SK-N-SH (cell line): ENCODE results near the gene MAN2A1. TPM values are rescaled to one million over a fixed set of nuclear protein-coding genes. Genes with fewer than 3 reads are reported as not detected.

Experiments used
- CTCF ChIA-PET: fragments of 300-600, 350-600 bp; formaldehyde crosslinking; extraction: SDS; loops from one replicate; lab custom pipeline; 2021; lab: Yijun Ruan, JAX
- POLR2A ChIA-PET: fragments of 350-600 bp; sonication (Branson Sonifier 250); formaldehyde crosslinking; extraction: SDS; loops from one replicate; lab custom pipeline; 2020; ENCODE audit warnings: antibody characterized with exemption, inconsistent platforms; lab: Yijun Ruan, JAX
- DNase-seq: peaks from one replicate; pipeline ENCODE4 v3.0.0; 2012
- H2AFZ ChIP-seq: fragments of 200-600 bp; sonication (generic); 2 replicates; pipeline ENCODE4 v1.8.1; 2016; ENCODE audit warnings: antibody characterized with exemption, mild to moderate bottlenecking, low read depth
- H3F3A ChIP-seq: fragments of 200-600 bp; sonication (generic); replicated peaks from 2 replicates; pipeline ENCODE3; 2016; ENCODE audit warnings: antibody characterized with exemption, mild to moderate bottlenecking; ENCODE audit not compliant: insufficient read depth
- H3K27ac ChIP-seq, 2 experiments: fragments of 200-500 bp in 1 of 2; fragments of 200-600 bp in 1 of 2; sonication (Bioruptor generic) in 1 of 2; sonication (generic), shearing (Covaris generic) in 1 of 2; 2 replicates each; pipeline versions ENCODE4 v1.5.1 to v1.6.1; 2014 to 2016; ENCODE audit warnings: low read depth in 2 of 2, inconsistent platforms in 1 of 2, low read length in 1 of 2, mild to moderate bottlenecking in 1 of 2, mixed read lengths in 1 of 2
- H3K27me3 ChIP-seq: fragments of 200-600 bp; sonication (generic), shearing (Covaris generic); 2 replicates; pipeline ENCODE4 v1.6.1; 2016; ENCODE audit warnings: mixed run types; ENCODE audit not compliant: insufficient read depth
- H3K36me3 ChIP-seq, 2 experiments: fragments of 200-500 bp in 1 of 2; fragments of 200-600 bp in 1 of 2; sonication (Bioruptor generic) in 1 of 2; sonication (generic) in 1 of 2; replicated peaks in 1 of 2; 2 replicates each; pipeline versions ENCODE3 to v1.5.1; 2014 to 2016; ENCODE audit warnings: low read length in 1 of 2, mild to moderate bottlenecking in 1 of 2; ENCODE audit not compliant: insufficient read depth in 2 of 2, control insufficient read depth in 1 of 2
- H3K4me1 ChIP-seq, 2 experiments: fragments of 200-500 bp in 1 of 2; fragments of 200-600 bp in 1 of 2; sonication (Bioruptor generic) in 1 of 2; sonication (generic), shearing (Covaris generic) in 1 of 2; 2 replicates each; pipeline versions ENCODE4 v1.5.1 to v1.6.1; 2014 to 2016; ENCODE audit warnings: low read depth in 1 of 2, low read length in 1 of 2, mixed run types in 1 of 2; ENCODE audit not compliant: insufficient read depth in 2 of 2, control insufficient read depth in 1 of 2
- H3K4me2 ChIP-seq: fragments of 200-600 bp; sonication (generic), shearing (Covaris generic); 2 replicates; pipeline ENCODE4 v1.6.1; 2017; ENCODE audit warnings: mixed run types
- H3K4me3 ChIP-seq, 2 experiments: fragments of 200-500 bp in 1 of 2; fragments of 200-600 bp in 1 of 2; sonication (Bioruptor generic) in 1 of 2; sonication (generic), shearing (Covaris generic) in 1 of 2; 2 replicates each; pipeline versions ENCODE4 v1.5.1 to v1.8.1; 2014 to 2016; ENCODE audit warnings: low read depth in 2 of 2, inconsistent platforms in 1 of 2, low read length in 1 of 2, mild to moderate bottlenecking in 1 of 2, mixed read lengths in 1 of 2, moderate library complexity in 1 of 2
- H3K79me2 ChIP-seq: fragments of 200-600 bp; sonication (generic); 2 replicates; pipeline ENCODE4 v1.8.1; 2017; ENCODE audit warnings: mild to moderate bottlenecking; ENCODE audit not compliant: insufficient read depth
- H3K9ac ChIP-seq: fragments of 200-600 bp; sonication (generic); 2 replicates; pipeline ENCODE4 v1.6.1; 2017; ENCODE audit warnings: mixed run types
- H3K9me2 ChIP-seq: fragments of 200-600 bp; sonication (generic); 2 replicates; pipeline ENCODE4 v1.6.1; 2017; ENCODE audit warnings: mixed run types
- H3K9me3 ChIP-seq: fragments of 200-600 bp; sonication (generic); 2 replicates; pipeline ENCODE4 v1.6.1; 2017; ENCODE audit warnings: mixed run types, mild to moderate bottlenecking, moderate library complexity
- H4K20me1 ChIP-seq: fragments of 200-600 bp; sonication (generic); 2 replicates; pipeline ENCODE4 v1.6.1; 2017; ENCODE audit warnings: mild to moderate bottlenecking, mixed run types; ENCODE audit not compliant: insufficient read depth
- EP300 ChIP-seq, 2 experiments: IDR thresholded peaks; 2 replicates each; pipeline versions ENCODE4 v1.4.0 to v1.6.1; 2012; ENCODE audit warnings: borderline replicate concordance in 1 of 2, low read depth in 1 of 2, low read length in 1 of 2
- EZH2phosphoT487 ChIP-seq: fragments of 200-600 bp; sonication (generic); IDR thresholded peaks from 2 replicates; pipeline ENCODE4 v1.6.1; 2017; ENCODE audit warnings: low read depth, mixed run types, mild to moderate bottlenecking, antibody characterized with exemption, moderate library complexity, borderline replicate concordance
- FOSL2 ChIP-seq: IDR thresholded peaks from 2 replicates; pipeline ENCODE4 v1.4.0; 2012; ENCODE audit warnings: low read depth, mild to moderate bottlenecking, moderate library complexity, borderline replicate concordance
- MEF2A ChIP-seq: IDR thresholded peaks from 2 replicates; pipeline ENCODE4 v1.4.0; 2012; ENCODE audit warnings: low read depth, borderline replicate concordance
- NFIC ChIP-seq: IDR thresholded peaks from 2 replicates; pipeline ENCODE4 v1.4.0; 2012; ENCODE audit warnings: borderline replicate concordance
- RAD21 ChIP-seq: IDR thresholded peaks from 2 replicates; pipeline ENCODE4 v1.6.1; 2012; ENCODE audit warnings: mild to moderate bottlenecking, low read length
- RFX5 ChIP-seq: IDR thresholded peaks from 2 replicates; pipeline ENCODE4 v1.6.1; 2012; ENCODE audit warnings: mild to moderate bottlenecking, improper control_type of control experiment, low read length
- WGBS: methylation state at CpG from one replicate; pipeline ENCODE4 v1.1.6; 2017; ENCODE audit warnings: low lambda C conversion rate; 5-methylcytosine and 5-hydroxymethylcytosine counted together
- polyA plus RNA-seq, 3 experiments: library from polyadenylated mRNA; depleted of rRNA; stranded (reverse); fragments of >200 nt; gene quantifications; 2 replicates each; pipeline ENCODE4 v1.2.3, GENCODE V29; 2012
- TF ChIP-seq, protein P1 (sequence below): IDR thresholded peaks from 2 replicates; pipeline ENCODE4; 2012
- TF ChIP-seq, protein P2 (sequence below): IDR thresholded peaks from 2 replicates; pipeline ENCODE4 v1.6.1; 2012; ENCODE audit warnings: mild to moderate bottlenecking, low read depth, low read length, moderate library complexity
- TF ChIP-seq, protein P3 (sequence below): IDR thresholded peaks from 2 replicates; pipeline ENCODE4 v1.4.0; 2012; ENCODE audit warnings: low read depth, borderline replicate concordance
- TF ChIP-seq, protein P4 (sequence below): IDR thresholded peaks from 2 replicates; pipeline ENCODE4 v1.4.0; 2012; ENCODE audit warnings: low read depth
- TF ChIP-seq, protein P5 (sequence below): fragments of 150-350 bp; IDR thresholded peaks from 2 replicates; pipeline ENCODE4 v1.6.1; 2017; ENCODE audit warnings: antibody characterized with exemption, low read length, low read depth, borderline replicate concordance
- TF ChIP-seq, protein P6 (sequence below): fragments of 200-600 bp; sonication (generic); IDR thresholded peaks from 2 replicates; pipeline ENCODE4 v1.6.1; 2017; ENCODE audit warnings: antibody characterized with exemption, mild to moderate bottlenecking, moderate library complexity

The MAN2A1 gene
- polyA plus RNA-seq, 1 of the 3 experiments (the other 2 are of a cell fraction): 19.7 TPM

DNA sequence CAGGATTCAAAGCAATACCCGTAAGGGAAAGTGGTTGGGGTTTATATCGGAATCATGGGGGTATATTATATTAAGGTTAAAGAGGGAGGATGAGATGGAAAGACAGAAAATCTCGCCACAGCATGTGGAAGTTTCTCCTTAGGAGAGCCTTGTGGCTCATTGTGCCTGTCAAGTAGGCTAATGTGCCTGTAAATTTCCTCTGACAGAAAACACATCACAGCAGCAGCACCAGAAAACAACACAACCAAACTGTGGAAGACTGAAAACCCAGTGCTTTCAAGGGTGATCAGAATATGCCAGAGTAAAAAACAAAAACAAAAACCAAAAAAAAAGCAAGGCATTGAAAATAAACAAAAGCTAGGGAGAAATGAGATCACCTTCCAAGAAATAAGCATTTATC is 11.3 kb upstream of the MAN2A1 start:
- no peak overlapping the region for H3K4me2 ChIP-seq
- CTCF ChIA-PET: interaction anchor here (1.2 kb wide), 1 partner anchor 11 kb away, joined by 5 read pairs; the partner anchor contains the start of gene MAN2A1
- TF ChIP-seq RAD21 (no peak), FOSL2 (no peak), NFIC (no peak), MEF2A (no peak), EP300 (IDR thresholded peaks at IDR 0.05; ENCODE audit: borderline replicate concordance in 1 of 2, low read depth in 1 of 2, low read length in 1 of 2) (no peak), EZH2phosphoT487 (no peak), RFX5 (no peak)
- TF ChIP-seq, protein P1, sequence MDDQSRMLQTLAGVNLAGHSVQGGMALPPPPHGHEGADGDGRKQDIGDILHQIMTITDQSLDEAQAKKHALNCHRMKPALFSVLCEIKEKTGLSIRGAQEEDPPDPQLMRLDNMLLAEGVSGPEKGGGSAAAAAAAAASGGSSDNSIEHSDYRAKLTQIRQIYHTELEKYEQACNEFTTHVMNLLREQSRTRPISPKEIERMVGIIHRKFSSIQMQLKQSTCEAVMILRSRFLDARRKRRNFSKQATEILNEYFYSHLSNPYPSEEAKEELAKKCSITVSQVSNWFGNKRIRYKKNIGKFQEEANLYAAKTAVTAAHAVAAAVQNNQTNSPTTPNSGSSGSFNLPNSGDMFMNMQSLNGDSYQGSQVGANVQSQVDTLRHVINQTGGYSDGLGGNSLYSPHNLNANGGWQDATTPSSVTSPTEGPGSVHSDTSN: no peak
- TF ChIP-seq, protein P2, sequence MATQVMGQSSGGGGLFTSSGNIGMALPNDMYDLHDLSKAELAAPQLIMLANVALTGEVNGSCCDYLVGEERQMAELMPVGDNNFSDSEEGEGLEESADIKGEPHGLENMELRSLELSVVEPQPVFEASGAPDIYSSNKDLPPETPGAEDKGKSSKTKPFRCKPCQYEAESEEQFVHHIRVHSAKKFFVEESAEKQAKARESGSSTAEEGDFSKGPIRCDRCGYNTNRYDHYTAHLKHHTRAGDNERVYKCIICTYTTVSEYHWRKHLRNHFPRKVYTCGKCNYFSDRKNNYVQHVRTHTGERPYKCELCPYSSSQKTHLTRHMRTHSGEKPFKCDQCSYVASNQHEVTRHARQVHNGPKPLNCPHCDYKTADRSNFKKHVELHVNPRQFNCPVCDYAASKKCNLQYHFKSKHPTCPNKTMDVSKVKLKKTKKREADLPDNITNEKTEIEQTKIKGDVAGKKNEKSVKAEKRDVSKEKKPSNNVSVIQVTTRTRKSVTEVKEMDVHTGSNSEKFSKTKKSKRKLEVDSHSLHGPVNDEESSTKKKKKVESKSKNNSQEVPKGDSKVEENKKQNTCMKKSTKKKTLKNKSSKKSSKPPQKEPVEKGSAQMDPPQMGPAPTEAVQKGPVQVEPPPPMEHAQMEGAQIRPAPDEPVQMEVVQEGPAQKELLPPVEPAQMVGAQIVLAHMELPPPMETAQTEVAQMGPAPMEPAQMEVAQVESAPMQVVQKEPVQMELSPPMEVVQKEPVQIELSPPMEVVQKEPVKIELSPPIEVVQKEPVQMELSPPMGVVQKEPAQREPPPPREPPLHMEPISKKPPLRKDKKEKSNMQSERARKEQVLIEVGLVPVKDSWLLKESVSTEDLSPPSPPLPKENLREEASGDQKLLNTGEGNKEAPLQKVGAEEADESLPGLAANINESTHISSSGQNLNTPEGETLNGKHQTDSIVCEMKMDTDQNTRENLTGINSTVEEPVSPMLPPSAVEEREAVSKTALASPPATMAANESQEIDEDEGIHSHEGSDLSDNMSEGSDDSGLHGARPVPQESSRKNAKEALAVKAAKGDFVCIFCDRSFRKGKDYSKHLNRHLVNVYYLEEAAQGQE: no peak
- TF ChIP-seq, protein P3, sequence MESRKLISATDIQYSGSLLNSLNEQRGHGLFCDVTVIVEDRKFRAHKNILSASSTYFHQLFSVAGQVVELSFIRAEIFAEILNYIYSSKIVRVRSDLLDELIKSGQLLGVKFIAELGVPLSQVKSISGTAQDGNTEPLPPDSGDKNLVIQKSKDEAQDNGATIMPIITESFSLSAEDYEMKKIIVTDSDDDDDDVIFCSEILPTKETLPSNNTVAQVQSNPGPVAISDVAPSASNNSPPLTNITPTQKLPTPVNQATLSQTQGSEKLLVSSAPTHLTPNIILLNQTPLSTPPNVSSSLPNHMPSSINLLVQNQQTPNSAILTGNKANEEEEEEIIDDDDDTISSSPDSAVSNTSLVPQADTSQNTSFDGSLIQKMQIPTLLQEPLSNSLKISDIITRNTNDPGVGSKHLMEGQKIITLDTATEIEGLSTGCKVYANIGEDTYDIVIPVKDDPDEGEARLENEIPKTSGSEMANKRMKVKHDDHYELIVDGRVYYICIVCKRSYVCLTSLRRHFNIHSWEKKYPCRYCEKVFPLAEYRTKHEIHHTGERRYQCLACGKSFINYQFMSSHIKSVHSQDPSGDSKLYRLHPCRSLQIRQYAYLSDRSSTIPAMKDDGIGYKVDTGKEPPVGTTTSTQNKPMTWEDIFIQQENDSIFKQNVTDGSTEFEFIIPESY: no peak
- TF ChIP-seq, protein P4, sequence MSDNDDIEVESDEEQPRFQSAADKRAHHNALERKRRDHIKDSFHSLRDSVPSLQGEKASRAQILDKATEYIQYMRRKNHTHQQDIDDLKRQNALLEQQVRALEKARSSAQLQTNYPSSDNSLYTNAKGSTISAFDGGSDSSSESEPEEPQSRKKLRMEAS: no peak
- TF ChIP-seq, protein P5, sequence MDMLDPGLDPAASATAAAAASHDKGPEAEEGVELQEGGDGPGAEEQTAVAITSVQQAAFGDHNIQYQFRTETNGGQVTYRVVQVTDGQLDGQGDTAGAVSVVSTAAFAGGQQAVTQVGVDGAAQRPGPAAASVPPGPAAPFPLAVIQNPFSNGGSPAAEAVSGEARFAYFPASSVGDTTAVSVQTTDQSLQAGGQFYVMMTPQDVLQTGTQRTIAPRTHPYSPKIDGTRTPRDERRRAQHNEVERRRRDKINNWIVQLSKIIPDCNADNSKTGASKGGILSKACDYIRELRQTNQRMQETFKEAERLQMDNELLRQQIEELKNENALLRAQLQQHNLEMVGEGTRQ: no peak
- TF ChIP-seq, protein P6, sequence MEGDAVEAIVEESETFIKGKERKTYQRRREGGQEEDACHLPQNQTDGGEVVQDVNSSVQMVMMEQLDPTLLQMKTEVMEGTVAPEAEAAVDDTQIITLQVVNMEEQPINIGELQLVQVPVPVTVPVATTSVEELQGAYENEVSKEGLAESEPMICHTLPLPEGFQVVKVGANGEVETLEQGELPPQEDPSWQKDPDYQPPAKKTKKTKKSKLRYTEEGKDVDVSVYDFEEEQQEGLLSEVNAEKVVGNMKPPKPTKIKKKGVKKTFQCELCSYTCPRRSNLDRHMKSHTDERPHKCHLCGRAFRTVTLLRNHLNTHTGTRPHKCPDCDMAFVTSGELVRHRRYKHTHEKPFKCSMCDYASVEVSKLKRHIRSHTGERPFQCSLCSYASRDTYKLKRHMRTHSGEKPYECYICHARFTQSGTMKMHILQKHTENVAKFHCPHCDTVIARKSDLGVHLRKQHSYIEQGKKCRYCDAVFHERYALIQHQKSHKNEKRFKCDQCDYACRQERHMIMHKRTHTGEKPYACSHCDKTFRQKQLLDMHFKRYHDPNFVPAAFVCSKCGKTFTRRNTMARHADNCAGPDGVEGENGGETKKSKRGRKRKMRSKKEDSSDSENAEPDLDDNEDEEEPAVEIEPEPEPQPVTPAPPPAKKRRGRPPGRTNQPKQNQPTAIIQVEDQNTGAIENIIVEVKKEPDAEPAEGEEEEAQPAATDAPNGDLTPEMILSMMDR: no peak
- TF ChIP-seq, all 33 proteins: peak for 0
- Histone ChIP-seq H3K27me3 (no peaks in the 10 kb centered on the region), H3K4me1 (no peaks in the 10 kb centered on the region), H3K79me2 (no peaks in the 10 kb centered on the region), H3K4me3 (no peak overlapping the region), H3K27ac (no peak overlapping the region), H3K36me3 (no peaks in the 10 kb centered on the region), H3K9me2 (no peaks in the 10 kb centered on the region), H2AFZ (no peak overlapping the region), H3K9me3 (no peaks in the 10 kb centered on the region), H3K9ac (no peak overlapping the region), H3F3A (no peaks in the 10 kb centered on the region), H4K20me1 (no peaks in the 10 kb centered on the region)
- no peak for DNase-seq
- WGBS: 81% methylated on average over 3 of the region's 3 CpGs
- POLR2A ChIA-PET: no interaction called here
